Cardiac atrium fibroblast (primary cell): ENCODE results near the gene BICDL2. TPM values are rescaled to one million over a fixed set of nuclear protein-coding genes. Genes with fewer than 3 reads are reported as not detected.

Source experiments
- total RNA-seq: library from RNA; depleted of rRNA; stranded (reverse); fragments of >200 nt; gene quantifications from 2 replicates; pipeline ENCODE4 v1.2.3, GENCODE V29; 2015

BICDL2 gene, protein sequence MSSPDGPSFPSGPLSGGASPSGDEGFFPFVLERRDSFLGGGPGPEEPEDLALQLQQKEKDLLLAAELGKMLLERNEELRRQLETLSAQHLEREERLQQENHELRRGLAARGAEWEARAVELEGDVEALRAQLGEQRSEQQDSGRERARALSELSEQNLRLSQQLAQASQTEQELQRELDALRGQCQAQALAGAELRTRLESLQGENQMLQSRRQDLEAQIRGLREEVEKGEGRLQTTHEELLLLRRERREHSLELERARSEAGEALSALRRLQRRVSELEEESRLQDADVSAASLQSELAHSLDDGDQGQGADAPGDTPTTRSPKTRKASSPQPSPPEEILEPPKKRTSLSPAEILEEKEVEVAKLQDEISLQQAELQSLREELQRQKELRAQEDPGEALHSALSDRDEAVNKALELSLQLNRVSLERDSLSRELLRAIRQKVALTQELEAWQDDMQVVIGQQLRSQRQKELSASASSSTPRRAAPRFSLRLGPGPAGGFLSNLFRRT
- total RNA-seq = 0.16 TPM in 1 of 2 replicates, not detected in the other

DNA sequence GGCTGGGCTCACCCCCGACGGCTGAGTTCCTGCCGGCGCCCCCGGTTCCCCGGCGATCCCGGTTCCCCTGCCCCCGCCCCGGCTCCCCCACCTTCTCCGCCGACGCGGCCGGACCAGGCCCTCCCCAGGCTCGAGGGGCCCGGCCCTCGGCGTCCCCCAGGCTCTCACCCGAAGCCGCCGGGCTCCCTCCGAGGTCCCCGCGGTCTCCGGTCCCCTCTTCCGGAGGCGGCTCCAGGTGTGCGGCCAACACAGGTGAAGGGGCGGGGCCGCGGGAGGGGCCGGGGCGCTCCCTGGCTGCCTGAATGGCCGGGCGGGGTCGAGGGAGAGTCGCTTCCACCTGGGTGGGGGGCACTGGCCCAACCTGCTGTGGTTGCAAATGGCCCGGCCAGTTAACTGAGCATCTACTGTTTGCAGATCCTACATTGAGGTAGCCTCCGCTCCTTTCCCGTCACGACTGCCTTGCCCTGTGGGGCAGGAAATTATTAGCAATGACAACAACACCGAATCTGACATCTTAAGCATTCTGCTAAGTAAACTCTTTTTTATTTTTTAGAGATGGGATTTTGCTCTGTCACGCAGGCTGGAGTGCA lies at the start of gene BICDL2:
BICDL2 (minus strand) TSS at position 219 of the 590 bp plus-strand sequence. CDS start 1,448 bp downstream, outside the sequence.

DNA sequence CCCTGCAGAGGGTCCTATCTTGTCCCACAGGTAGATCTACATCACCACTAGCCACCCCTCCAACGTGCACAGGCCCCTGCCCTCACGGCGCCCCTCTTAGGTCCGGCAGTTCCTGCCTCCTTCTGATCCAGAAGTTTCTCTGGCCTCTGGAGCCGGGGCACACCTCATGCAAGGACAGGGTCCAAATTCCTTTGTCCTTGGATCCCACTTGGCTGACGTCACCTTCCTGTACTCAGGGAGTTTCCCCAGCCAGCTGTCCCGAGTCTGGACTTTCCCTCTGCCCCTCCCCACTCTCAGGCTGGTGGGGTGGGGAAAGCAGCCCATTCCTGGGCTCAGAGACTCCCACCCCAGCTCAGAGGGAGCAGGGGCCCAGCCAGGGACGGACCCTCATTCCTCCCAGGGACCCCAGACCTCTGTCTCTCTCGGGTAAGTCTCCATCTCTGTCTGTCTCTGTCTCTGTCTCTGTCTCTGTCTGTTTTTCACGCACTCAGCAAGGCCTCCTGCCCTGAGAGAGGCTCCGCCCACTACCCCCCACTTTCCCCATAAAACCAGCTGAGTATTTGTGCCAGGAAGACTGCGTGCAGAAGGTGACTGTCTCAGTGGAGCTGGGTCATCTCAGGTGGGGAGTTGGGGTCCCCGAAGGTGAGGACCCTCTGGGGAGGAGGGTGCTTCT lies 28.5 kb upstream of the BICDL2 start, which contains the start of gene IL32:
IL32 (plus strand) TSS at position 572 of the 673 bp plus-strand sequence. CDS start 172 bp downstream, outside the sequence.

DNA sequence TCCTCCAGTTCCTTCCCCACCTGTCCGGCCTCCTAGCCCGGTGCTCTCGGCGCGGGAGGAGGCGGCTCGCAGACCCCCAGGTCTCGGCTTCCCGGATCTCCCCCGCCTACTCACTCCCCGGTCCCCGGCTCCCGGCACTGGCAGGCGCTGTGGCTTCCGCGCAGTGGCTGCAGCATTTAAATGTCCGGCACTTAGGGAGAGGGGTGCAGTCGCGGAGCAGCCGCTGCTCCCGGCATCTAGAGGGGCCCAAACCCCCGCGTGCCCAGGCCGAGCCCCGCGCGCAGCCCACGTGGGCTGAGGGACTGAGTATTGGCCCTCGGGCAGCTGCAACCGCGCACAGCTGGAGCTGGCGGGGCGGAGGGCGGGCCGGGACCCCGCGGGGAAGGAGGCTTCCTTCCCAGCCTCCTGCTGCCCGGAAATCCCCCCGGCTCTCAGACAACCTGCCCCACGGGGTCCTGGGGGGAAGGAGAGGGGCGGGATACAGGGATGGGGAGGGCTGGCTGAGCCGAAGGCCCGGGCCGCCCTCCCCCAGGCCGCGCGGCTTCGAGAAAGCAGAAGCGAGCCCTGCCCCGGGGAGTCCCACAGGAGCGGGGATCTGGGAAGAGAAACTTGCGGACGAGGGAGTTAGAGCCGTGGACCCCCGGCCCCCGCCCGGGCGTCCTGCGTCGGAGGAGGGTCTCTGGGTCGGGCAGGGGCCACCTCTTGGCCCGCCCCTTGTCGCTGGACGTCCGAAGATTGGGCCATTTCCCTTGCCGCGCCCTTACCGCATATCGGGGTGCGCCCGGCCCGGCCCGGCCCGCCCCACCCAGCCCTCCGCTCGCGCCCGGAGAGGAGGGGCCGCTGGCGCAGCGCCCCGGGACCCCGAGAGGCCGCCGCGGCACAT lies 9.3 kb upstream of the BICDL2 start, which contains the start of gene MMP25:
MMP25 (plus strand) TSS at position 804 of the 883 bp plus-strand sequence. CDS start 357 bp downstream, outside the sequence.

DNA sequence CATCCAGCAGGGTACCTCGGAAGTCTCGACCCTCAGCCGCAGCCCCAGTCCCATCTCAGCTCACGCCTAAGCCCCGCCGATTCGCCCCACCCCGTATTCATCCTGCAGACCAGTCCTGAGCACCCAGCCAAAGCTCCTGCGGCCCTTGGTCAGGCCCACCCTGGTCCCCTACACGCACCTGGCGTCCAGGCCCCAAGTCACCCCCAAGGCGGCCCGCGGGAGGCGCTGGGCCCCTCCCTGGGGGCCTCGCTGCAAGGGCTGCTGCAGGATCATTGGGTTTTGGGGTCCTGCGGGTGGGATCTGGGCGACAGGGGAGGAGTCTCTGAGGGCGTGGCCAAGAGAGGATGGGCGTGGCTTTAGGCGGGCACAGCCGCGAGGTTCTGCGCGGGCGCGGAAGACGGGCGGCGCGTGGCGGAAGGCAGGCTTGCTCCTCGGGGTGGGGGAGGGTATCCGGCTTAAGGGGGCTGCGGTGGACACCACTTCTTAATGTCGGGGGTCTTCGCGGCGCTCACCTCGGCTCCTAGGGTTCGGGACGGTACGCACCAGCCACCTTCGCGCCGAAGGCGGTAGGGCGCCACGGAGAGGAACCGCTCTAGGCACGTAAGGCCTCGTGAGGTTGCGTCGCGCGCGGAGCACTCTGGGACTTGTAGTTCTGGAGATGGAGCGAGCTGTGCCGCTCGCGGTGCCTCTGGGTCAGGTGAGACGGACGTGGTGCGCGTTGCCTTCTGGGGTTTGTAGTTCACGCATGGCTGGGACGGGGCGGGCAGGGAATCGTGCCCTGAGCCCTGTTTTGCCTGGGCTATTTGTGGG lies 12.9 kb downstream of the BICDL2 start, which contains the start of the genes HCFC1R1 and THOC6:
HCFC1R1 (minus strand) TSS at position 274 of the 810 bp plus-strand sequence; CDS start at position 273, 1 bp downstream.
THOC6 (plus strand) TSS at position 367 of the 810 bp plus-strand sequence; CDS start at position 659, 292 bp downstream.

DNA sequence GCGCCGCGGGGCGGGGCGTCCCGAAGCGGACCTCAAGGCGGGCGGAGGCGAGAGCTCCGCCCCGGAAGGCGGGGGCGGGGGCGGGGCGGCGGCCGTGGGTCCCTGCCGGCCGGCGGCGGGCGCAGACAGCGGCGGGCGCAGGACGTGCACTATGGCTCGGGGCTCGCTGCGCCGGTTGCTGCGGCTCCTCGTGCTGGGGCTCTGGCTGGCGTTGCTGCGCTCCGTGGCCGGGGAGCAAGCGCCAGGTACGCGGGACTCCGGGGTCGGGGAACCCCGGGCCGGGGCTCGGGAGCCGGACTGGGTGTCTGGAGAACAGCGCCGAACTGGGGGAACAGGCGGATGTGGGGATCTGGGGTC lies 16.5 kb downstream of the BICDL2 start, which contains the start of gene TNFRSF12A:
TNFRSF12A (plus strand) TSS at position 122 of the 357 bp plus-strand sequence; CDS start at position 152, 30 bp downstream.

DNA sequence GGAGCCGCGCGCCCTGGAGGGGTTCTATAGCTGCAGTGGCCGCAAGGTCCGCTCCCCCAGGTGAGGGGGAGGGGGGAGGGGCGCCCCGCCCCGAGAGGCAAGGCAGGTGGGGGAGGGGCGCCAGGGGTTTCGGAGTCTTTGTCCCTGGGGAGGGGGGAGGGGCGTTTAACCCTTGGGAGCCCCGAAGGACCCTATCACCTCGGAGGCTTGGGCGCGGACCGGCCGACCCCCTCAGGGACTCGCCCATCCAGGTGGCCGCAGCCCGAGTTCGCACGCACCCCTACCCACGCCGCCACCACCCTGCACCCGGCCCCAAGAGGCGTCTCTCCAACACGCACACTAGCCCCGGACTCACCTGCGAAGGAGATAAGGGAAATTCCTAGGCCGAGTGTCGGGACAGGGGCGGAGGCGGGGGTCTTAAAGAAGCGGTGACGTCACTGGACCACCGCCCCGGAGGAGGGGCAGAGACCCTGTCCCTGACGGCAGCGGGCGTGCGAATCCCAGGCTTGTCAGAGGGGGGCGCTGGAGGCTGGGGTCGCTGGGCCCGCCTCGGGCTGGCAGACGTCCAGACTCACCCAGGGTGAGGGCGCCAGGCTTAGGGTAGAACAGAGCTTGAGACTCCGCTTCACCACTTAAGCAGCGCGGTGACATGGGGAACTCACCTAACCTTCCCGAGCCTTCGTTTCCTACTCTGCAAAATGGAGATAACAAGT lies 18.8 kb downstream of the BICDL2 start, which contains the start of gene CLDN6:
CLDN6 (minus strand) TSS at position 390 of the 713 bp plus-strand sequence. CDS start 2,162 bp downstream, outside the sequence.

DNA sequence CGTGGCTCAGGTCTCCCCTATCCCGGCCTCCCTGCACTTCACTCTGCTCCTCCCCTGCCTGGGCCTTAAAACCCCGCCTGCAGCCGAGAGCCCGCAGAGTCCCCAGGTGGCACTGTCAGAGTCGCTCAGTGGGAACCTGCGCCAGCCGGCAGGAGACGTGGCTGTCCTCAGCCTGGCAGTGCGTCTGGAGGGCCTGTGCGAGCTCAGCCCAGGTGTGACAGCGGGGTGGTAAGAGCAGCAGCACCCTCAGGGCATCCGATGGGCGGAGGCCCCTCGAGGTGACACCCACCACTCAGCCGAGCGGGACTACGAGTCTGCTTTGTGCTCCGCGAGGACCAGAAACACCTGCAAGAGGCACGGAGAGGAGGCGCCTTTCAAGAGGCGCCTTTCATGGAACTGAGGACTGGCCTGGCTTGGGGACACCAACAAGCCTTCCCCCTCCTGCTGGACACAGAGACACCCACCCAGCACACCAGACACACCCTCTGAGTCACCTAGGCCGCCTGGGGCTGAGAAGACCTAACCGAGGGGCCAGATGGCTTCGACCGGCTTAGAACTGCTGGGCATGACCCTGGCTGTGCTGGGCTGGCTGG lies 23.8 kb downstream of the BICDL2 start, which contains the start of gene CLDN9:
CLDN9 (plus strand) TSS at position 96 of the 593 bp plus-strand sequence; CDS start at position 536, 440 bp downstream.

DNA sequence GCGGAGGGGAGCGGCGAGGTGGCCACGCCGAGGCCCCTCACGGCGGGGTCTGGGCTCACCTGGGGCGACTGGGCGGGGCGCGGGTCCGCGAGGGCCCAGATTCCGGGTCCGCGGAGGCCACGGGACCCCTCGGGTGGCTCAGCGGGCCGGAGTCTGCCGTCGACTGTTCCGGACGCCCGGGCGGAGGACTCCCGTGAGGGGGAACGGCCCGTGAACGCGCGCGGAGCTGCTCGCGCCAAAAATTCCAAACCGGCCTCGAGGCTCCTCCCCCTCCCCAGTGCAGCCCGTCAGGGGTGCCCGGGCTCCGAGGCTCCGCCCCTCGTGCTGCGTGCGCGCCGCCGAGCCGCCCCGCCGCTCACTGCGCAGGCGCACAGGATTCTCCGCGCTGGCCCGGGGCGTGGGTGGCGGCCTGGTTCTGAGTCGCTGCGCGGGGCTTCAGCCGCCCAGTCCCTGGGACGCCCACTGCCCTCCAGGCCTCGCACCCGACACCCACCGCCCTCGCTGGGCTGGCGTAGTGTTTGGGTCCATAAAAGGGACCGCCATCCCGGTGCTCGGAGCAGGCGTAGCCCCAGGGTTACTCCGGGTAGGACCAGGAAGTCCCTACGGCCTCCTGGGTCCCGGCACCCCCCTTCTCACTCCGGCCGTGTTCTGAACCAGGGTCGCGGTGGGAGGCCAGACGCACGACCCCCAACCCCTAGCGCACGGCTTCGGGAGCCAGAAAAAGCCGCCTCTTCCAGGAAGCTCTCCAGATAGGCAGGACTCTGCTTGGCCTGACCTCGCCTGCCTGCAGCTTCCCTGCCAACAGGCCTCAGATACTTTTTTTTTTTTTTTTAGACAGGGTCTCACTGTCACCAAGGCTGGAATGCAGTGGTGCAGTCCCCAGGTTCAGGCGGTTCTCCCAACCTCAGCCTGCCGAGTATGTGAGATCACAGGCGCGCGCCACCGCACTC lies 56.2 kb downstream of the BICDL2 start, which contains the start of gene PKMYT1:
PKMYT1 (minus strand) TSS at position 220 of the 950 bp plus-strand sequence. CDS start 789 bp downstream, outside the sequence.

Other genes starting within 250 kb of the BICDL2 start
- not detected in 2 replicates for gene PRSS33, start 249.4 kb downstream of the BICDL2 start, total RNA-seq
- not detected in 2 replicates for gene PRSS41, start 238.5 kb downstream of the BICDL2 start, total RNA-seq
- not detected in 2 replicates for gene PRSS21, start 219.7 kb downstream of the BICDL2 start, total RNA-seq
- gene ZG16B, start 206.6 kb downstream of the BICDL2 start, total RNA-seq = 1.8 TPM in 1 of 2 replicates, not detected in the other
- not detected in 2 replicates for gene PRSS22, start 178.8 kb downstream of the BICDL2 start, total RNA-seq
- 75.6 and 81.2 TPM in 2 replicates for gene FLYWCH2, start 153.7 kb downstream of the BICDL2 start, total RNA-seq
- gene FLYWCH1, start 125.0 kb downstream of the BICDL2 start, total RNA-seq = 22.6 and 28.2 TPM in 2 replicates
- not detected in 2 replicates for gene KREMEN2, start 72.7 kb downstream of the BICDL2 start, total RNA-seq
- 10.0 and 10.5 TPM in 2 replicates for gene PAQR4, start 67.6 kb downstream of the BICDL2 start, total RNA-seq
- 5.8 and 14.6 TPM in 2 replicates for gene PKMYT1, start 56.5 kb downstream of the BICDL2 start, total RNA-seq
- not detected in 2 replicates for gene CLDN9, start 24.0 kb downstream of the BICDL2 start, total RNA-seq
- 0.16 TPM in 1 of 2 replicates, not detected in the other for gene CLDN6, start 18.8 kb downstream of the BICDL2 start, total RNA-seq
- gene TNFRSF12A, start 16.6 kb downstream of the BICDL2 start, total RNA-seq = 164 and 196 TPM in 2 replicates
- 6.5 and 12.0 TPM in 2 replicates for gene HCFC1R1, start 13.0 kb downstream of the BICDL2 start, total RNA-seq
- gene THOC6, start 12.9 kb downstream of the BICDL2 start, total RNA-seq = 18.5 and 19.9 TPM in 2 replicates
- gene MMP25, start 9.6 kb upstream of the BICDL2 start, total RNA-seq = not detected in 2 replicates
- 9.7 and 131 TPM in 2 replicates for gene IL32, start 28.7 kb upstream of the BICDL2 start, total RNA-seq
- gene ZSCAN10, start 62.4 kb upstream of the BICDL2 start, total RNA-seq = not detected in 2 replicates
- gene ZNF205, start 75.6 kb upstream of the BICDL2 start, total RNA-seq = 10.7 and 13.8 TPM in 2 replicates
- 3.9 and 5.2 TPM in 2 replicates for gene ZNF213, start 98.1 kb upstream of the BICDL2 start, total RNA-seq
- not detected in 2 replicates for gene OR1F1, start 151.3 kb upstream of the BICDL2 start, total RNA-seq
- gene ZNF200, start 198.2 kb upstream of the BICDL2 start, total RNA-seq = 8.1 and 9.4 TPM in 2 replicates
- gene MEFV, start 219.7 kb upstream of the BICDL2 start, total RNA-seq = not detected in 2 replicates
- 46.5 and 54.7 TPM in 2 replicates for gene ZNF263, start 246.5 kb upstream of the BICDL2 start, total RNA-seq